ENCODE measurements around the gene MCF2L2. TPM values are rescaled to one million over a fixed set of nuclear protein-coding genes. Genes with fewer than 3 reads are reported as not detected.

The MCF2L2 gene
- total and polyA plus RNA-seq, 2 donors from 2014 or later = 0.32 to 1.7 TPM

- H3K27me3 ChIP-seq (ENCODE audit: control insufficient read depth, insufficient read depth, low read length) = no peaks in the 10 kb centered on the region
- no peak overlapping the region for H3K9ac ChIP-seq (ENCODE audit: low read length in 3 of 3)
- no peak overlapping the region for H3K4me3 ChIP-seq (ENCODE audit: low read length in 3 of 3)
- H3K4me1 ChIP-seq (ENCODE audit: control insufficient read depth in 2 of 3, insufficient read depth in 2 of 3, low read depth in 1 of 3, low read length in 3 of 3) = peaks cover 6 to 11% (median 10%) of the 10 kb centered on the region in 3 donors
- peak in 4 of 5 donors; percentile 61 to 76 (median 74) for DNase-seq
- H3K9me3 ChIP-seq (ENCODE audit: control insufficient read depth in 2 of 3, insufficient read depth in 1 of 3, low read length in 3 of 3) = no peaks in the 10 kb centered on the region
- FAIRE-seq = no peak
- intact Hi-C loops (cut with DNase I) = no loop called here
- H3K27ac ChIP-seq (ENCODE audit: low read depth in 2 of 2, low read length in 2 of 2) = no peak overlapping the region
- no peak for TF ChIP-seq CTCF (IDR thresholded peaks at IDR 0.05; ENCODE audit: borderline replicate concordance, extremely low read depth, insufficient read depth)
- no peaks in the 10 kb centered on the region for H3K36me3 ChIP-seq (ENCODE audit: control insufficient read depth in 2 of 3, insufficient read depth in 3 of 3, low read length in 3 of 3)
These were observed 163.2 kb downstream of the MCF2L2 start for GRCh38 chr3:183265157-183265642.

GRCh38 chr3:183264268-183264667 is 164.2 kb downstream of the MCF2L2 start:
- Histone ChIP-seq H3K27me3 (ENCODE audit: control insufficient read depth, insufficient read depth, low read length) (no peaks in the 10 kb centered on the region), H3K9ac (ENCODE audit: low read length in 3 of 3) (peak overlapping the region in 1 of 3 donors; percentile 17), H3K27ac (ENCODE audit: low read depth in 2 of 2, low read length in 2 of 2) (no peak overlapping the region), H3K4me1 (ENCODE audit: control insufficient read depth in 2 of 3, insufficient read depth in 2 of 3, low read depth in 1 of 3, low read length in 3 of 3) (peaks cover 8 to 11% (median 10%) of the 10 kb centered on the region in 3 donors), H3K4me3 (ENCODE audit: low read length in 3 of 3) (no peak overlapping the region), H3K36me3 (ENCODE audit: control insufficient read depth in 2 of 3, insufficient read depth in 3 of 3, low read length in 3 of 3) (no peaks in the 10 kb centered on the region), H3K9me3 (ENCODE audit: control insufficient read depth in 2 of 3, insufficient read depth in 1 of 3, low read length in 3 of 3) (no peaks in the 10 kb centered on the region)
- DNase-seq (no peak), FAIRE-seq (no peak)
- intact Hi-C loops (cut with DNase I) = no loop called here
- TF ChIP-seq CTCF (IDR thresholded peaks at IDR 0.05; ENCODE audit: borderline replicate concordance, extremely low read depth, insufficient read depth) = no peak

GRCh38 chr3:183262875-183263378 is 165.5 kb downstream of the MCF2L2 start:
- TF ChIP-seq CTCF (IDR thresholded peaks at IDR 0.05; ENCODE audit: borderline replicate concordance, extremely low read depth, insufficient read depth) = no peak
- Histone ChIP-seq H3K9ac (ENCODE audit: low read length in 3 of 3) (no peak overlapping the region), H3K27ac (ENCODE audit: low read depth in 2 of 2, low read length in 2 of 2) (no peak overlapping the region), H3K4me1 (ENCODE audit: control insufficient read depth in 2 of 3, insufficient read depth in 2 of 3, low read depth in 1 of 3, low read length in 3 of 3) (peaks cover 8 to 11% (median 10%) of the 10 kb centered on the region in 3 donors), H3K36me3 (ENCODE audit: control insufficient read depth in 2 of 3, insufficient read depth in 3 of 3, low read length in 3 of 3) (no peaks in the 10 kb centered on the region), H3K9me3 (ENCODE audit: control insufficient read depth in 2 of 3, insufficient read depth in 1 of 3, low read length in 3 of 3) (no peaks in the 10 kb centered on the region), H3K4me3 (ENCODE audit: low read length in 3 of 3) (no peak overlapping the region), H3K27me3 (ENCODE audit: control insufficient read depth, insufficient read depth, low read length) (no peaks in the 10 kb centered on the region)
- no peak for FAIRE-seq
- DNase-seq = no peak
- intact Hi-C loops (cut with DNase I) = no loop called here

All from kidney (tissue), 14 donors.